GM12874 (cell line): ENCODE data around the gene ARF5.

Experiments used
- TF ChIP-seq, protein P1 (sequence below): IDR thresholded peaks from 2 replicates; pipeline ENCODE4 v1.5.1; 2011; ENCODE audit warnings: low read depth, mild to moderate bottlenecking, control low read depth, low read length, moderate library complexity; ENCODE audit not compliant: insufficient read depth

Gene ARF5

DNA sequence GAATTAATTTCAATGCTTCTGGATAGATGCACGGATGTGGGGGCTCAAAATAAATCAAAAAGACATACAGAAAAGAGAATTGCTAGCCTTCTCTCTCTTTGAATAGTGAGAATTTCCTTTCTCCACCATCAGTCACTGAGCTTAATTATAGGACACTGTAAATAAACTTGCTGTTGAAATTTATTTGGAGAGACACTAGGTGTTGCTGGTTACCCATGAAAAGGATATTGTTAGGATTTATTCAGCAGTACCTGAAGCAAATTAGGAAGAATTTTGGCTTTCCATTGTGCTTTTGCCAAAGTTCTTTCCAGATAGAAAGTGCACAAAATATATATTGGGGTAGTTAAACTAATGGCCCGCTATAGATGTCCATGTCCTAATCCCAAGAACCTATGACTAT is 30.4 kb upstream of the ARF5 start:
- TF ChIP-seq, protein P1, sequence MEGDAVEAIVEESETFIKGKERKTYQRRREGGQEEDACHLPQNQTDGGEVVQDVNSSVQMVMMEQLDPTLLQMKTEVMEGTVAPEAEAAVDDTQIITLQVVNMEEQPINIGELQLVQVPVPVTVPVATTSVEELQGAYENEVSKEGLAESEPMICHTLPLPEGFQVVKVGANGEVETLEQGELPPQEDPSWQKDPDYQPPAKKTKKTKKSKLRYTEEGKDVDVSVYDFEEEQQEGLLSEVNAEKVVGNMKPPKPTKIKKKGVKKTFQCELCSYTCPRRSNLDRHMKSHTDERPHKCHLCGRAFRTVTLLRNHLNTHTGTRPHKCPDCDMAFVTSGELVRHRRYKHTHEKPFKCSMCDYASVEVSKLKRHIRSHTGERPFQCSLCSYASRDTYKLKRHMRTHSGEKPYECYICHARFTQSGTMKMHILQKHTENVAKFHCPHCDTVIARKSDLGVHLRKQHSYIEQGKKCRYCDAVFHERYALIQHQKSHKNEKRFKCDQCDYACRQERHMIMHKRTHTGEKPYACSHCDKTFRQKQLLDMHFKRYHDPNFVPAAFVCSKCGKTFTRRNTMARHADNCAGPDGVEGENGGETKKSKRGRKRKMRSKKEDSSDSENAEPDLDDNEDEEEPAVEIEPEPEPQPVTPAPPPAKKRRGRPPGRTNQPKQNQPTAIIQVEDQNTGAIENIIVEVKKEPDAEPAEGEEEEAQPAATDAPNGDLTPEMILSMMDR: no peak

DNA sequence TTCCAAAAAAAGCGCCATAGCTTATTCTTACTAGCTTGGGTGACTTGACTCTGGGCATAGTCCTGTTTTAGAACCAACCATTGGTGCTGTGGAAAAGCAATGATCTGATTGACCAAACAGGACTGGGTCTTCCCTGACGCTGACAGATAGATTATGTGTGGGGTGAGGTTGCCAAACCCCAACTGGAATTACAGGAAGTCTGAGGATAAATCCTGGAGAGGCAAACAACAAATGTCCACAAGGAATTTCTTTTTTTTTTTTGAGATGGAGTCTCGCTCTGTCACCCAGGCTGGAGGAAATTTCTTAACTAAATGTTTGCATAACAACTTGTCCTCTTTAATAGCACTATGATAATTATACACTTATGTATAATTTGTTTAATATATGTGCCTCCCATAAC is 22.0 kb upstream of the ARF5 start:
- TF ChIP-seq, protein P1: no peak

DNA sequence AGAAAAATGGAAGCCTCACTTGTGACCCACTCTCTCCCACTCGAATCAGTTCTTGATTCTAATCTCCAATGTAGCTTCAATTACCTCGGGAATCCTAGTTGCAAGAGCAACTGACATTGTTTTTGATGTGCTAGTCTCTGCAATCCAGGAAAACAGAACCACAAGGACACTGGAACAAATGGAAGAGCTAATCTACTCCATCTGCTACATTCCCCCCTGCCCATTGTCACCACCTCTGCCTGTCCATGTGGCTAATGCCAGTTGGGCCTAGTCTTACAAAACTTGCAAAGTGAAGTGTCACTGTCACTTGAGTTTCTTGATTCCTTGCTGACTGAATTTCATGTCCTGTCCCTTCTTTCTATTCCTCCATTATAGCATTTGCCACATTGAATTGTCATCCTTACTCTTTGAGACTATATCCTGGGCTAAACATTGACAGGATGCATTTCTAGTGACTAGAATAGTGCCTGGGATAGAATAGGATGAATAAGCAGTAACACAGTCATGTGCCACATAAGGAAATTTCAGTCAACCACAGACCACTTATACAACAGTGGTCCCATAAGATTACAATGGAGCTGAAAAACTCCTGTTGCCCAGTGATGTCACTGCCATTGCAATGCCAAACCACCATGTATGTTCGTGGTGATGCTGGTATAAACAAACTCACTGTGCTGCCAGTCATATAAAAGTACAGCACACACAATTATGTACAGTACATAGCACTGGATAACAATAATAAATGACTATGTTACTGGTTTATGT is 16.3 kb upstream of the ARF5 start:
- TF ChIP-seq, protein P1: no peak

DNA sequence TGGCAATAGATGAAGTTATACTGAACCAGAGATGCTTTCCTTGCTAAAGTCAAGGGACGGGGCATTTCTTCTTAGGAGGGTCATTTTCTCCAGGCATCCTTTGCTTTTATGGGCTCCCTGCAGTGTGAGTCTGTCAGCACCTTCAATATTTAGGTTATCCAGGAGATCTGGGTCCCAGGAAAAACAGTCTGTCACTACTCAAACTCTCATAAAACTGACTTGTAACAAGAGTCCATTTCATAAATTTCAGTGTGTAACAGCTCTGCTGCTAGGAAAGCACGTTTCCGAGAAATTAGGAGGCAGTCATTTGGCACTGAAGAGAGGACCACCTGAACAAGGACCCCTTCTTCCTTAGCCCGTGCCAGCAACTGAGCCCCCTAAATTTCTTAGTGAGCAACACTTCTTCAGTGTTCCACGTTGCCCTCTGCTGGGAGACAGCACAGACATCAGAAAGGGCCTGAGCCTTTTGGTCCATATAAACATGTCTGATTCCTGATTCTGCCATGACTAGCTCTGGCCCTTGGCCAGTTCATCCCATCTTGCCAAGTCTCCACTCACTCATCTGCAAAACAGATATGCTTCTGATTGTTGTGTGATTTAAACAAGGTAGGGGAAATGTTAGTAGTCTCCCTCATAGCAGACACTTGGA is 10.1 kb upstream of the ARF5 start:
- TF ChIP-seq, protein P1: no peak

DNA sequence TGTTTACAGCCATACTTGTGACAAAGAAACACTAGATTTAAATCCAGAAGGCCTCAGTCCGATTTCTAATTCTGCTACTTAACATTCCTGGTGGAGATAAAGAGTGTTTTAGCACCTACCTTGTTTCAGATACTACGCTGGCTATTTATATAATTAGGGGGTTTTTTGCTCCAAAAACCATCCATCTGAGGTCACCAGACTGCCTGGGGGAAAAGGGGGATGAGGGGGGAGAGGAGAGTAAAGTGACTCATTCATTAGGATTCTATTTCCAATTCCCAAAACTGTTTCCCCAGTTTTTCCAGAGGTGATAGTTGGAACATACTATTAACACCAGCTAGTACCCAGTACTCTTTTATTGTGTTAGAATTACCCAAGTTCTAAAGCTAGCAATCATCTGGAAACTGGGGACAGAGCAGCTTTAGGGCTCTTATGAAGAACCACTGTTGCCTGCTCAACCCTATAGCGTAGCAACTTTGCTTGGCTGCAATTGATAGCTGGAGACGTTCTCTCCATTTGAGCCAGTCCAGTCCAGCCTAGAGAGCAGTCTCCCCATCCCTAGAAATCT is 9.4 kb upstream of the ARF5 start:
- TF ChIP-seq, protein P1: no peak

DNA sequence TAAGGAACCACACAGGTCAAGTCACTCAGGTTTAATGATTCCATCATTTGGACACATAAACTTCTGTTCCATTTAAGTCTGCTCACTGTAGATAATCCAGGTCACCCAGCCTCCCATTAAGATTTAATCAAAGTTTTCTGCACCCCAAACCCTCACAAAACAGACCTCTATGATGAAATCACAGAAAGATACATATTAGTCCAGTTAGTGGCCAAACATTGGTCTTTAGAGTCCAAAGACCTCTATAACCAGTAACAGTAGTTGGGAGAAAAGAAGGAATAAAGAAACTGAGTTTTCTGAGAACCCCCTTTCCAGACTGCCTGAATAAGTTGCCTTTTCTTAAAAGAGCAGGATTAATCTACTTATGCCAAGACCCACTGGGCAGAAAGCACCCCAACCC is 7.6 kb upstream of the ARF5 start:
- TF ChIP-seq, protein P1: no peak

DNA sequence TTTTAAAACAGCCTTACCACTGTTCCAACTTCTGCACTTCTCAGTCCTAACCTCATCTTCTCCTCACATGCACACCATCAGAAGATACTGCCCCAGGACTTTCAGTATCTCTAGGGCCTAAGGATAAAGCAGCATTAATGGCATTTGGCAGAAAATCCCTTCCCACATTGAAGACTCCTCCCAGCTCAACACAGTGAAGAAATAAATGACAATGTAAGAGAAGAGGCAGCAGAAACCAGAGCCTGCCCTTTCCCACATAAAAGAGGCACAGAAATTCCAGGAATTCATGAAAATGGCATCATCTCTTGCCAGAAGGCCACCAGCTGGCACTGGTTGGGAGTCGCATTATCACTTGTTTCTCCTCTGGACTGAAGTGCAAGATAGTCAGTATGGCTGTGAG is 6.5 kb upstream of the ARF5 start:
- TF ChIP-seq, protein P1: no peak
